IPS-18c (cell line): ENCODE results near the gene SORBS1.

Source experiments
- H3K4me3 ChIP-seq: 2 replicates; pipeline ENCODE4 v1.7.0; 2013; ENCODE audit warnings: low read depth, mild to moderate bottlenecking, low read length, moderate library complexity; ENCODE audit not compliant: insufficient read depth
- H3K9me3 ChIP-seq: one replicate; pipeline ENCODE4 v1.6.1; 2013; ENCODE audit warnings: mild to moderate bottlenecking, low read length, moderate library complexity; ENCODE audit not compliant: control insufficient read depth, insufficient read depth

SORBS1 gene

DNA sequence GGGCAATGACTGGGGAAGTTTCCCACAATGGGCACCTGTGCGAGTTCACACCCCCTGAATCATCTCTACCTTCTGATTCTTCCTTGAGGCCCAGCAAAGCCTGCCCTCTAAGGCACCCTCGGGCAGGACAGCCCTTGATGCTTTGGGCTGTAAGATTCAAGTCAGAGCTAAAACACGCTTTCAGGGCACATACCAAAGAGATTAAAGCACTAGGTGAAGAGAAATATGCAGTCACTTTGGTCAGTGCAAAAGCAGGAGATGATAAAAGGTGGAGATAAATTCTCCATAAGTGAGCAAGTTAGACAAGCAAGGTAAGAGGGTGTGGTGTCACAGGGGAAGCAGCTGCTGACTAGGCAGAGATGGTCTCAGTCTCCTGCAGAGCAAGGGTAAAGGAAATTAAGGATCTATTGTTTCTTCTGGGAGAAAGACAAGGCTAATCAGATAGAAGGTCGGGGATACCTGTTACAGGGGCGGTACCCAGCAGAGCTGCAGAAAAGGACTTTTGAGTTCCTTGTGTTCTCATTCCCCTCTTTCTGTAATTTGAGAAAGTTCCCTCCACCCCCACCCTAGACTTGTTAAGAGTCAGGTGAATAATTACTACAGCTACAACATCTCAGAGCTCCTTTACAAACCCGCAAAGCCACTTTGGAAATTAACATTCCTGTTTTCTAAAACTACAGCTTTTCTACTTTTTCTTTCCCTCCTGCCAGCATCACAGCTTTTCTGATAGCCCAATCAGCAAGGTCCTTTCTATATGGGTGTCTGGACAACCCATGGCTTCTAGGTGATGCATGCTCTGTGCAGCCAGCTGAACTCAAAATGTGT, 296.7 kb downstream of the SORBS1 start:
- peaks cover 1% of the 10 kb centered on the region for H3K9me3 ChIP-seq
- H3K4me3 ChIP-seq, result no peak overlapping the region

DNA sequence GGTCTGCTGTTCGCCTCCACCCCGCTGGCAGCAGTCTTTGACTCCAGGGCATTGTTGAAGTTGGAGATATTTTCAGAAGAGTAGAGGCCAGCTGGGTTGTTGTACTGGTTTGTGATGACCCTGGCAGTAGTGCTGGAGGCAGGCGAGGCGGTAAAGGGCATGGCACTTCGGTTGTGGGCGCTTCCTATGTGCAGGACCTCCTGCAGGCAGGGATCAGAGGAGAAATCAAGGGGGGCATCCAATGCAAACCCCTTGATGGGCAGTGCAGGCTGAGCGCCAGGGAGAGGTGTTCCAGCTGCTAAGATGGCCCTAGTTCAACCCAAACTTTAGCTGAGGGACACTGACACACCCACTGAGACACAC, 297.3 kb downstream of the SORBS1 start:
- peaks cover 2% of the 10 kb centered on the region for H3K9me3 ChIP-seq
- no peak overlapping the region for H3K4me3 ChIP-seq

DNA sequence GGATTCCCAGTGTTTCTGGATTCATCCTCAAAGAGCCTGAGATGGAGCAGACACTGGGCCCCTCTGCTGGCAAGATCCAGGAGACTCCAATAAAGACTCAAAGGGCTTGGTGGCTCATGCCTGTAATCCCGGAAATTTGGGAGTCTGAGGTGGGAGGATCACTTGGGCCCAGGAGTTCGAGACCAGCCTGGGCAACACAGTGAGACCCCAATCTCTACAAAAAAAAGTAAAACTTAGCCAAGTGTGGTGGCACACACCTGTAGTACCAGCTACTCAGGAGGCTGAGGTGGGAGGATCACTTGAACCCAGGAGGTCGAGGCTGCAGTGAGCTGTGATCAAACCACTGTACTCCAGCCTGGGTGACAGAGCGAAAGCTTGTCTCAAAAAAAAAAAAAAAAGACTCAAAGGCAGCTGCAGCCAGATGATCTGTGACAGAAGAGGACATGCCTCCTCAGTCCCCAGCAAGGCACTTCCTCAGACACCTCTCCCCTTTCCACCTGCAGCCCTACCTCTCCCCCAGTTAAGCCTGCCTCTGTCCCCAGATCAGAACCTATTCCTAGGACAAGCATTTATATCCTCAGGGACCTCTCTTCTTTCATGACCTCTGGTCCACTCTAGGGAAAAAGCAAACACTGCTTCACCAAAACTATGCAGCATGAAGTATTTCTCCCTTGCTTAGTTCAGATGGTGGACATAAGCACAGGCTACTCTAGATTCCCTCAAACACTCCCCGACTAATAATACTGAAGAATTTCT, 298.2 kb downstream of the SORBS1 start:
- Histone ChIP-seq H3K9me3 (peaks cover 2% of the 10 kb centered on the region), H3K4me3 (no peak overlapping the region)

DNA sequence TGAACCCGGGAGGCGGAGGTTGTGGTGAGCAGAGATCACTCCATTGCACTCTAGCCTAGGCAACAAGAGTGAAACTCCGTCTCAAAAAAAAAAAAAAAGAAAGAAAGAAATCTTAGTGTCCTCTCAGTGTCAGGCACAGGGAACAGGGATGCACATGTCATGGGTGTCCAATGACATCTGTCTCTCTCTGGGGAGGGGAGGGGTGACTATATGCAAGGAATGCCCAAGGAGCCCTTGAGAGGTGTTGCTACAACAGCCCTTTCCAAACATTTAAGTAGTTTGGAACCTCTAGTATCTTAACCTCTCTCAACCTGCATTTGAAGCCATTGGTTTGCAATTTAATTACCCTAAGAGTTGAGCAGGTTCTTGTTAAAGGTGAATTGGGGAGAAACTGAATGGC, 299.2 kb downstream of the SORBS1 start:
- H3K4me3 ChIP-seq, result no peak overlapping the region
- H3K9me3 ChIP-seq, result peaks cover 2% of the 10 kb centered on the region
